Glutamatergic neuron (in vitro differentiated cells): ENCODE measurements around the gene BRSK2. TPM values are rescaled to one million over a fixed set of nuclear protein-coding genes. Genes with fewer than 3 reads are reported as not detected.

Source experiments
- DNase-seq: peaks from one replicate; pipeline ENCODE4 v3.0.0; 2022
- H3K27ac Mint-ChIP-seq: one replicate; pipeline ENCODE4 v1.8.0; 2020; ENCODE audit warnings: mild to moderate bottlenecking, mixed read lengths, inconsistent platforms; ENCODE audit not compliant: unreplicated experiment
- H3K27me3 Mint-ChIP-seq: one replicate; pipeline ENCODE4 v1.8.0; 2020; ENCODE audit warnings: mild to moderate bottlenecking, moderate library complexity, mixed read lengths, inconsistent platforms; ENCODE audit not compliant: unreplicated experiment
- H3K36me3 Mint-ChIP-seq: one replicate; pipeline ENCODE4 v1.8.0; 2020; ENCODE audit warnings: mild to moderate bottlenecking, mixed read lengths, inconsistent platforms; ENCODE audit not compliant: unreplicated experiment
- H3K4me1 Mint-ChIP-seq: one replicate; pipeline ENCODE4 v1.8.0; 2020; ENCODE audit warnings: mild to moderate bottlenecking, low read depth, mixed read lengths, inconsistent platforms; ENCODE audit not compliant: unreplicated experiment
- H3K4me3 Mint-ChIP-seq: one replicate; pipeline ENCODE4 v1.8.0; 2020; ENCODE audit warnings: mild to moderate bottlenecking, mixed read lengths, inconsistent platforms; ENCODE audit not compliant: unreplicated experiment
- H3K9me3 Mint-ChIP-seq: one replicate; pipeline ENCODE4 v1.8.0; 2020; ENCODE audit warnings: mild to moderate bottlenecking, moderate library complexity, mixed read lengths, inconsistent platforms; ENCODE audit not compliant: unreplicated experiment
- CTCF ChIP-seq: fragments of 200-600 bp; sonication (generic); IDR thresholded peaks from one replicate; pipeline ENCODE4 v1.5.0; 2021; ENCODE audit not compliant: partially characterized antibody, unreplicated experiment
- total RNA-seq: library from RNA; stranded (reverse); fragmentation: NEBNext Ultra II Directional; extraction: Animal tissue kit (Norgen Biotek cat#: 25700); gene quantifications from one replicate; pipeline ENCODE4 v1.2.1, GENCODE V29; 2021; ENCODE audit not compliant: unreplicated experiment

BRSK2 gene
- total RNA-seq, 1 donor from 2014 or later: 207 TPM

GRCh38 chr11:1384199-1384970 is 5.3 kb upstream of the BRSK2 start:
- Mint-ChIP-seq H3K36me3 (no peaks in the 10 kb centered on the region), H3K4me1 (peaks cover 4% of the 10 kb centered on the region), H3K9me3 (peaks cover 6% of the 10 kb centered on the region), H3K4me3 (no peak overlapping the region), H3K27me3 (peaks cover 5% of the 10 kb centered on the region), H3K27ac (no peak overlapping the region)
- TF ChIP-seq CTCF: no peak
- no peak for DNase-seq

- H3K27ac Mint-ChIP-seq: peak overlapping the region; percentile 22
Measured at GRCh38 chr11:1387521-1387920, 2.2 kb upstream of the BRSK2 start.

DNA sequence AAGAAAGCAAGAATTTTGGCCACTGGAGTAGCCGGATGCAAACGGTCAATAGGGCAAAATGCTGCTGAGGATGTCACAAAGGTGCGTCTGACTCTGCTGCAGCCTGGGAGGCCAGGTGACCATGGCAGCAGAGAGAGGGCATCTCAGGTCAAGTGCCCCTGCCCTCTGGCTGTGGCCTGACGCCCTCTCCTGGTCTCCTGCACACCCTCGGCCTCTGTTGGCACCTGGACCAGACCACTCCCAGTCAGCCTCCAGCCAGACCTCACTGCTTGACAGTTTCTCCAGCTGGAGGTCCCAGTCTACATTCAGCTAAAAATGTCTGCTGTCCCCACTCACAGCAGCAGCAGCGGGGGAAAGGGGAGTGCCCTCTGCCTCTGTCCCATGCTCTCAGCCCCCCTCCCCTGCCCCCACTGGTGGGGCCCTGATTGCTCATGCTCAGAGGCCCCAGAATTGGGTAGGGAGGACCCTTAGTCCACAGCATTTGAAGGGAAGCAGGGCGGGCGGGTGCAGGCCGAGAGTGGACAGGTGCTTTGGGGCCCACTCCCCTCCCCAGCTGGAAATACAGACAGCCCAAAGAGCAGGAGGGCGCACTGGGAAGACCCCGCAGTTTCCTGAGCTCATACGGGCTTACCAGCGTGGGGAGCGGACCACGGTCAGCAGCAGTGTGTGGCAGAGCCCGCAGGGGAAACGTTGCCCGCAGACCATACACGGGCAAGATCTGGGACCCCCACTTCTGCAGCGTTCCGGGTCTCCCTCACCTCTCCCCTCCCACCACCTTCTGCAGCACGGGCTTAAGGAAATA is 1.6 kb upstream of the BRSK2 start:
- Mint-ChIP-seq H3K9me3 (peaks cover 13% of the 10 kb centered on the region), H3K27ac (peak overlapping the region; percentile 22), H3K4me3 (peak overlapping the region; percentile 81), H3K4me1 (peaks cover 6% of the 10 kb centered on the region), H3K36me3 (no peaks in the 10 kb centered on the region), H3K27me3 (peaks cover 15% of the 10 kb centered on the region)
- DNase-seq: peak; percentile 24
- no peak for TF ChIP-seq CTCF

More at GRCh38 chr11:1387521-1387920, 2.2 kb upstream of the BRSK2 start:
- Mint-ChIP-seq H3K36me3 (no peaks in the 10 kb centered on the region), H3K4me1 (peaks cover 6% of the 10 kb centered on the region), H3K9me3 (peaks cover 13% of the 10 kb centered on the region), H3K4me3 (peak overlapping the region; percentile 81), H3K27me3 (peaks cover 15% of the 10 kb centered on the region)
- DNase-seq: no peak
- TF ChIP-seq CTCF: no peak

DNA sequence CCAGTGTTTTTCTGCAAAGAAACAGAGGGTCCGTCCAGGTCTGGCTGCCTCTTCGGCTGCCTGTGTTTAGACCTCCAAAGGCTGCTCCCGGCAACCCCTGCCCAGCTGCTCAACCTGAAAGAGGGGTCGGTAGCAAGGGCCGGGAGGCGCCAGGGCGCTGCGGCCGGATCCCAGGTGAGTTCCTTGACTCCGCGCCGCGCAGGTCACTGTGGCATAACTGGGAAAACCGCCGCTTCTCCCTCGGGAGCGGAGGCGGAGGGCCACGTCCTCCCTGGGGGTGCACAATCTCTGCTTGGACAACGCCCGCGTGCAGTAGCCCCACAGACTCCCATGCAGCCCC is 1.0 kb upstream of the BRSK2 start:
- H3K27me3 Mint-ChIP-seq: peaks cover 18% of the 10 kb centered on the region
- H3K4me1 Mint-ChIP-seq: peaks cover 6% of the 10 kb centered on the region
- DNase-seq: peak; percentile 47

More for the DNA sequence above, 1.0 kb upstream of the BRSK2 start:
- Mint-ChIP-seq H3K36me3 (no peaks in the 10 kb centered on the region), H3K9me3 (peaks cover 13% of the 10 kb centered on the region), H3K4me3 (peak overlapping the region; percentile 81), H3K27ac (peak overlapping the region; percentile 73)
- TF ChIP-seq CTCF: no peak
